Stimulated activated CD8-positive, alpha-beta memory T cell treated with anti-CD3 and anti-CD28 coated beads, Interleukin-4, amount 100 ng/mL, for 48 hours (primary cell): ENCODE results near the gene MYBPC2.
"Not testable (repeated sequence)": the region's sequence is repeated elsewhere in the genome, so short reads cannot be mapped to it uniquely, and the experiment has no call there.

Experiments
- DNase-seq: peaks from one replicate; pipeline ENCODE4 v3.0.0-alpha.2; 2020

Gene MYBPC2

DNA sequence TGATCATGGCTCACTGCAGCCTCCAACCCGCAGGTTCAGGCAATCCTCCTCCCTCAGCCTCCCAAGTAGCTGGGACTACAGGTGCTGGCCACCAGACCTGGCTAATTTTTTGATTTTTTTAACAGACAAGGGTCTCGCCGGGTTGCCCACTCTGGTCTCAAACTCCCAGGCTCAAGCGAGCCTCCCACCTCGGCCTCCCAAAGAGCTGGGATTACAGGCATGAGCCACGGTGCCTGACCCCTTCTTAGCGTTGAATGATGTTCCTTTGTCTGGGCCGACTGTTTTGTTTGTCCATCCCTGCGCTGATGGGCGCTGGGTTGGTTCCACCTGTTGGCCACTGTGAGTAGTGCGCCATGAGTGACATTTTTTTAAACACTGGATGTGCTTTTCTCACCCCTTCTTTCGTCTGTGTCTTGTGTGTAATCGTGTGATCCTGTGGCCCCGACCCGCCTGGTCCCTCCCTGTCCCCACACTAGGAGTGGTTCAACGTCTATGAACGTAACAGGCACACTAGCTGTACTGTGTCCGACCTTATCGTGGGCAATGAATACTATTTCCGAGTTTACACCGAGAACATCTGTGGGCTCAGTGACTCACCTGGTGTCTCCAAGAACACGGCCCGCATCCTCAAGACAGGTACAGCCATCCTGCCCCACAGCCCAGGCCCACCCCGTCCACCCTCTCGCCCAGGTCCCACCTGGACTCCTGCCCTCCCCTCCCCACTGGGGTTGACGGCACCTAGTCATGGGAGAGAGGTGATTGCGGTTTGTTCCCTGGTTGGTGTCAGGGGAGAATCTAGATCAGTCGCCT lies 28.6 kb downstream of the MYBPC2 start:
- DNase-seq, result peak; percentile 78

DNA sequence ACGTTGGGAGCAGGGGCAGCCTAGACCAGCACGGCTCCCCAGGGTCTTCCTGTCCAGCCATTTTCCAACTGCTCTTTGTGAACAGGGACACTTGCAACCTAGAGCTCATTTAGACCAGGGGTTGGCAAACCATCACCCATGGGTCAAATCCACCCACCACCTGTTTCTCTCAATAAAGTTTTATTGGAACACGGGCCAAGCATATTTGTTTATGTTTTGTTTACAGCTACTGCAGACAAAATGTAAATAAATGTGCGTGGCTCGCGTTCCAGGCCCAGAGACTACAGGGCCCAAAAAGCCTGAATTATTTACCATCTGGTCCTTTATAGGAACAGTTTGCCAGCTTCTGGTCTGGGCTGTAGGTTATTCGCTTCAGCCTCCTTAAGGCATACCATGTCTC lies 30.3 kb downstream of the MYBPC2 start:
- no peak for DNase-seq

DNA sequence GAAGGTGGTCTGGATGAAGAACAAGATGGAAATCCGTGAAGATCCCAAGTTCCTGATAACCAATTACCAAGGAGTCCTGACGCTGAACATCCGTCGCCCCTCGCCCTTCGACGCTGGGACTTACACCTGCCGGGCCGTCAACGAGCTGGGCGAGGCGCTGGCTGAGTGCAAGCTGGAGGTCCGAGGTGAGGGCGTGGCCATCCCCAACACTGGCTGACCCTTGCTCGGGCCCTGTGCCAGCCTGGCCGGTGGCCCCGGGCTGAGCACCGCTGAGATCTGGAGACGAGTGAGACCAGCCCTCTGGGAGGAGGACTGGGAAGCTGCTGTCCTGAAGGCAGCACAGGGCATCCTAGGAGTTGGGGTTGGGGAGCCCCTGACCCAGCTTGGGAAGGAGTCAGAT lies 31.7 kb downstream of the MYBPC2 start:
- DNase-seq, result no peak

DNA sequence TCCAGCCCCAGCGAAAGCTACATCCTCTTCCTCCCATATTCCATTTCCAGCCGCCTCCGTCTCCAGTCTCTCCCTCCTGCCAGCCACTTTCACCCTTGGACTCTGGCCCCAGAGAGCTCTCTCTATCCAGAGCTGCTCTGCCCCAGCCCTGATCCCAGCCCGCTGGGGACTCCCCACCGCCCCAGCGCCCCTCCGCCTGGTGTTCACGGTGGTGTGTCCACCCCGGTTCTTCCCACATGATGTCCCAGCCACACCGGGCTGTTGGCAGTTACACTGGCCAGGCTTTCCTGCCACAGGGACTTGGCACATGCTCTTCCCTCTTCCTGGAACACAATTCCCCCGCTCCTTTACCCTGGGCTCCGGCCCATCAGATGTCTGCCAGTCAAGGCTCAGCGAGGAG lies 32.3 kb downstream of the MYBPC2 start:
- DNase-seq, result no peak

- no peak for DNase-seq
These were observed 33.5 kb downstream of the MYBPC2 start for GRCh38 chr19:50465986-50466705.

GRCh38 chr19:50466706-50467039 lies 34.0 kb downstream of the MYBPC2 start:
- no peak for DNase-seq

DNA sequence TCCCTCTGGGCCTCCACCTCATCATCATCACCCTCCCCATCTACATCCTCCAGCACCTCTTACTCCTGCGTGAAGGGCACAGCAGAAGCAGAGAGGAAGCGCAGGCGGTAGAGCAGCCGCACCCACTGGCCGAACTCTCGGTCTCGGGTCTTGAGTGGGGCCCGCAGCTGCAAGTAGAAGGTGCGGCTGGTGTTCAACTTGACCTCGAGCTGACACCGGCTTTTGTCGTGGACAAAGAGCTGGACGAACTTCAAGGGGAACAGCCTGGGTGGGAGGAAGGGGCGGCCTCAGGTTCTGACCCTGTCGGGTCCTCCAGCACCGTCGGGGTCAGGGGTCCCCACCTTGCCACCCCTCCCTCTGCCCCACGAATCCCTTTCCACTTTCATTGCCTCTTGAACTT lies 34.9 kb downstream of the MYBPC2 start:
- no peak for DNase-seq

DNA sequence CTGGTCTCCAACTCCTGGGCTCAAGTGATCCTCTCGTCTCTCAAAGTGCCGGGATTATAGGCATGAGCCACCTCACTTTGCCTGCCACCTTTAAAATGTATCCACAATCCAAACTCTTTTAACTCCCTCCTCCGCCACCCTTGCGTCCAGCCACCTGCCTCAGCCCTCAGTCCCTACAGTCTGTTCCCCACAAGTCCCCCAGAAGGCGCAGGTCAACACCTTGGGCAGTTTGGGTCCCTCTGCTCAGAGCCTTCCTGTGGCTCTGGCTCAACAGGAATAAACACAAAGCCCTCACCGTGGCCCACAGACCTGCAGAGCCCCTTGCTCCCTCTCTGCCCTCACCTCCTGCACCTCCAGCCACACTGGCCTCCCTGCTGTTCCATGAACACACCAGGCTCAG lies 36.1 kb downstream of the MYBPC2 start:
- no peak for DNase-seq

GRCh38 chr19:50473336-50473735 lies 40.6 kb downstream of the MYBPC2 start:
- not testable (repeated sequence) for DNase-seq

- DNase-seq, result no peak
These were observed 42.4 kb downstream of the MYBPC2 start for GRCh38 chr19:50475101-50475568.

- no peak for DNase-seq
These were observed 43.1 kb downstream of the MYBPC2 start for GRCh38 chr19:50475736-50476223.

GRCh38 chr19:50476224-50476906 lies 43.7 kb downstream of the MYBPC2 start, which contains the start of the genes EMC10 and GARIN5A:
Gene EMC10 (plus strand): TSS chr19:50476507. CDS start chr19:50476545, 38 bp downstream.
Gene GARIN5A (minus strand): TSS chr19:50476848. CDS start chr19:50476388, 460 bp downstream.
- DNase-seq, result peak; percentile 96

DNA sequence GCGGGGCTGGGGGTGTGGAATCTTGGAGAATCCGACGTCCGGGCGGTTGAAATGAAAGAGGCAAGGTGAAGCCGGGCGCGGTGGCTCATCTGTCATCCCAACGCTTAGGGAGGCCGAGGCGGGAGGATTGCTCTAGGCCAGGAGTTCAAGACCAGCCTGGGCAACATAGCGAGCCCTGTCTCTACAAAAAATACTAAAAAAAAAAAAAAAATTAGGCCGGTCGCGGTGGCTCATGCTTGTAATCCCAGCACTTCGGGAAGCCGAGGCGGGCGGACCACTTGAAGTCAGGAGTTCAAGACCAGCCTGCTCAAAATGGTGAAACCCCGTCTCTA lies 44.2 kb downstream of the MYBPC2 start:
- DNase-seq, result no peak

- no peak for DNase-seq
These were observed 45.2 kb downstream of the MYBPC2 start for GRCh38 chr19:50477751-50478515.

GRCh38 chr19:50478901-50479715 lies 46.4 kb downstream of the MYBPC2 start:
- DNase-seq, result peak; percentile 53

- DNase-seq, result no peak
These were observed 47.1 kb downstream of the MYBPC2 start for GRCh38 chr19:50479761-50480251.

- DNase-seq, result no peak
These were observed 47.8 kb downstream of the MYBPC2 start for GRCh38 chr19:50480281-50481111.

- DNase-seq, result no peak
These were observed 48.9 kb downstream of the MYBPC2 start for GRCh38 chr19:50481351-50482149.

DNA sequence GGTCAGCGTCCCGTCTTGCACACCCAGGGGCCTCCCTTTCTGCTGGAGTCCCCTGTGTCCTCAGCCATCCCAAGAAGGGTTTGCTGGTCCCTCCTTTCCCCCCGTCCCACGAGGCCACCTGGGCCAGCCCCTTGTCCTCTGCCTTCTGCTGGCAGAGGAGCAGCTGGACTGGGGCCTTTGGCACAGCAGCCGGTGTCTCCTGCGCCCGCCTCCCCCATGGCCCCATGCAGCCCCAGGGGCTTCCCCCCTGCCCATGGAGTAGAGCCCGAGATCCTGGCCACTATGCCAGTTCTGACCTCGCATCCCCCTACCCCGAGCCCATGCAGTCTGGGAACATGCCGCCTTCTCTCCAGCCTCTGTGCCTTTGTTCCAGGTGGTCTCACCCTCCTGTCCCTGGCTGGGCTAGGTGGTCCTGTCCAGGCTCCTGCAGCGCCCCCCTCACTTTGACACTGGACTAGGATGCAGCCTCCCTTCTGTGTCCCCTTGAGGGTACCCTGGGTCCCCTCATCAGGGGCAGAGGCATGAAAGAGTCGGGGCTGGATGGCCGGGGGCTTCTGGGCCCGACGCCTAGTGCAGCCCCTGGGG lies 49.7 kb downstream of the MYBPC2 start:
- DNase-seq, result no peak
